ENCODE results near the gene OSBPL7. TPM values are rescaled to one million over a fixed set of nuclear protein-coding genes. Genes with fewer than 3 reads are reported as not detected.

OSBPL7 gene
- total RNA-seq, 1 donor from 2014 or later = 39.3 TPM

DNA sequence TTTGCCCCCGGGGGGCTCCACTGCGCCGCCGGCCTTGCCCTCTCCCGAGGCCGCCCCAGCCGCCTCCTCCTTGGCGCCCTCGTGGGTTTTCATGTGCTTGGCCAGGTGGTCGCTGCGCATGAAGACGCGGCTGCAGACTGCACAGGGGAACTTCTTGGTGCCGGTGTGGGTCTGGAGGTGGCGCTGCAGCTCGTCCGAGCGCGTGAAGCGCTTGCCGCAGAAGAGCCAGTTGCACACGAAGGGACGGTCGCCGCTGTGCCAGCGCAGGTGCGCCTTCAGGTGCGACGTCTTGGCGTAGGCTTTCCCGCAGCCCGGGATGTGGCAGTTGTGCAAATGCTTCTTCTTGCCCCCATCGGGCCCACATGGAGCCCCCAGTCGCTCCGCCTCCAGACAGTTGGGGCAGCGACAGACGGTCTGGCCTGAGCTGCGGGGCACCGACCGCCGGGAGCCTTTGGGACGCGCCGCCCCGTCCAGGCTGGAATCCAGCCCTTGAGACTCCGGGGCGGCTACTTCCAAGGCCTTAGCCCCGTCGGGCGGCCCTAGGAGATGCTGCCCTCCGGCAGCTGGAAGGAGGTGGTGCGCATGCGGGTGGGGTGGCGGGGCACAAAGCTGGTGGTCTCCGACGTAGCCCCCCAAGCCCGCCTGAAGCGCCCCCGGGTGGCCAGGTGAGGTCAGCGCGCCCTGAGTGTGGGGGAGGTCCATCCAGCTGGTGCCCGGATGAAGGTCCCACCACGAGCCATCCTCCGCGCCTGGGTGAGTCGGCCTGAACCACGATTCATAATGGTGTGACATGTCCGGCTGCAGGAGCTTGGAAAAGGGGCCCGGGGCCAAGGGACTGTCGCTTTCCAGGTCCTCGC, 26.0 kb upstream of the OSBPL7 start:
- DNase-seq (ENCODE audit: low spot score) = no peak

DNA sequence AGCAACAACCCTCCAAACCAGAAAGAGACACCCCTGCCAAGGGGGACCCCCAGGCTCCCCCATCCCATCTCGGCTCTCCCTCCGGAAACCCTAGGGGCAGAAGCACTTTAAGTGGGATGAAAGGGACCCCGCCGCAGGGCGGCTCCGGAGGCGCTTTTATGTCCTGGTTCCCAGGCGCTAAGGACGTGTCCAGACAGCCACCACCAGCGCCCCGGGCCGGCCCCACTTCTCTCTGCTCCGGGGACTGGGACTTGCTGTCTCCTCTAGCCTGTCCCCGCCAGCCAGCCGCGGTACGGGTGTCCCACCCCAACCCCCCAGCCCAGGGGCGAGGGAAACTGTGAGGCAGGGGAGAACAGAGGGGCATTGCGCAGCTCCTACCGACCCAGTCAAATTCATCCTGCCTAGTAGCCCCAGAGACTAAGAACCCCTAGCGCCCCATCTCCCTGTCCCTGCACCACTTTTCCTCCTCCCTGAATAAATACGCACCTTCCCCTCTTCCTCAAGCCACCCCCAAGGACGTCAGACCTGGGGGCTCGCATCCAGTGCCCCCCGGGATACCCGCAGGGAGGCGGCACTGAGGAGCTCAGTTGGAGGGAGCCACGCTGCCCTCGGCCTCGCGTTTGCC, 25.2 kb upstream of the OSBPL7 start:
- no peak for DNase-seq (ENCODE audit: low spot score)

DNA sequence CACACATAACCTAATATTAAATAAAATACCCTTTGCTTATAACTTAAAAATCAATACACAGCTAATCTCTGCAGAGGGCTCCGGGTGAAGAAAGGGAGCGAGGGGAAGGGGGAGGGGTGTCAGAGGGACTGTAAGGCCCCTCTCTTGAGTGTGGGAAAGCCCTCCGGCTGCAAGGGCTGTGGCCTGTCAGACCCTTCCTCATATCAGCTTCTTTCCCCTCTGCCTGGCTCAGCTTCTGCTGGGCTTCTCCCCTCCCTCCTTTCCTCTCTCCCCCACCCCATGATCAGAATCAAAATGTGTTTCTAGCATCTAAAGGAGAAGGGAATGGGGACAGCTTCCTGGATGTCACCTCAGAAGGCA, 24.1 kb upstream of the OSBPL7 start:
- DNase-seq (ENCODE audit: low spot score) = no peak

DNA sequence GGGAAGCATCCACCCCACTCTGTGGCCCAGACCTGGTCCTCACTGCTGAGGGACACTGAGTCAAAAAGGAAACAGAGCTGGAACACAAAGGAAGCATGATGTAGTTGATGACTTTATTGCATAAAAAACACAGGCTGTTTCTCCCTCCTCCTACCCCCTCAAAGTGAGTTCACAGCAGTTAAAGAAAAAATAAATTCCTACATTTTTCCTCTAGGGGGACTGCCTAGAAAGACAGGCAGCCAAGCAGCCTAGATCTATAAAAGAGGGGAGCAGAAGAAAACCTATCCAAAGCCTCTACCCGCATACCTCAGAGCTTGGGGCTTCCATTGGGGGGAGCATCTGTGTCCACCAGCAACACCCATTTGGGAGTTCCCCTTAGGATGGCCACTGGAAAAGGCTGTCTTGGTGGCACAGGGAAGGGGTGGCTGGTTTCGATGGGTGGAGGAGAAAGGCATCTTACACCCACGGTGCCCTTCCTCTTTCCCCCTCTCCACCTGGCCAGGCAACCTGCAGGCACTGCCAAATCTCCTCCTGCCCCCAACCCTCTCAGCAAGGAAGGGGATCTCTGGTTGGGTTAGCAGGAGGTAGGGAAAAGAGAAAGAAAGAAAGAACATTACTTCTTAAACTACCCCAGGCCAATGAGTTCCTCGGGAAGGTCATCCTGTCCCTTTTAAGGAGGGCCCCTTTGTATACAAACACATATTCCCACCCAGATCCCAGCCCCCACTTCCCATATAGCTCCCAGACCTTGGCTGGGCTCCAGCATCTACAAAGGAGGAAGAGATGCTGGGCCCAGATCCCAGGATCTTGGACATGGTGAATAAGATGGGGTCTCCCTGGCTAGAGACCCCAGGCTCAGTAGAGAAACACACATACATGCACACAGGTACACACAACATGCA, 23.5 kb upstream of the OSBPL7 start:
- no peak for DNase-seq (ENCODE audit: low spot score)

DNA sequence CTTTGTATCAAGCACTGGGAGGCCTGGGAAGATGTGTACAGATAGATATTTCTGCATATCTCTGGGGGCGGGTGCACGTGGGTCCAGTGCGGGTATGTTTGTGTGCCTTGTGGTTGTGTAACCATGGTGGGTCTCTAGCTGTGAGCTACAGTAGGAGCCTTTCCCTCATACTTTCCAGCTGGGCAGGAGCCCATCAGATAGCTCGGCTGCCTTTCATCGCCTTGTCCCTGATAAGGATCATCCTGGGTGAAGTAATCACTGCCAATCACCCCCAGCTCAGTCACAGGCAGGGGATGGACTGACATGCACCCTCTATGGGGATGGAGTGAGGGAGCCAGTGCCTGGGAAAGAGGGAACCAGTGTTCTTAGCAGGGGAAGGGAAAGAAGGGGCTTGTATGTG, 22.6 kb upstream of the OSBPL7 start:
- no peak for DNase-seq (ENCODE audit: low spot score)

DNA sequence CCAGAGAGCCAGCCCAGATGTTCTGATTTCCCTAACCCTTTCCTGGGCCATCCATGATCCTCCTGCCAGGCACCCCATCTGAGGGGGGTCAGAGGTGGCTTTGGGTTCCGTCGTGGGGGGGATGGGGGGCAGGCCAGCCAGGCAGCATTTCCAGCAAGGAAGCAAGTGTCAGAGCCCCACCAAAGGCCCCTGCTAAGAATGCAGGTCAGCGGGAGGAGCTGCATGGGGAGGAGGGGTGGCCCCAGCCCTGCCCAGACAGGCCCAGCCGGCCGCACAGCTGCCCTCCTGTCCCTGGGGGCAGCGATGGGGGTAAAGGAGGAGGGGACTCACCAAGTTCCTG, 21.8 kb upstream of the OSBPL7 start:
- DNase-seq (ENCODE audit: low spot score) = no peak

DNA sequence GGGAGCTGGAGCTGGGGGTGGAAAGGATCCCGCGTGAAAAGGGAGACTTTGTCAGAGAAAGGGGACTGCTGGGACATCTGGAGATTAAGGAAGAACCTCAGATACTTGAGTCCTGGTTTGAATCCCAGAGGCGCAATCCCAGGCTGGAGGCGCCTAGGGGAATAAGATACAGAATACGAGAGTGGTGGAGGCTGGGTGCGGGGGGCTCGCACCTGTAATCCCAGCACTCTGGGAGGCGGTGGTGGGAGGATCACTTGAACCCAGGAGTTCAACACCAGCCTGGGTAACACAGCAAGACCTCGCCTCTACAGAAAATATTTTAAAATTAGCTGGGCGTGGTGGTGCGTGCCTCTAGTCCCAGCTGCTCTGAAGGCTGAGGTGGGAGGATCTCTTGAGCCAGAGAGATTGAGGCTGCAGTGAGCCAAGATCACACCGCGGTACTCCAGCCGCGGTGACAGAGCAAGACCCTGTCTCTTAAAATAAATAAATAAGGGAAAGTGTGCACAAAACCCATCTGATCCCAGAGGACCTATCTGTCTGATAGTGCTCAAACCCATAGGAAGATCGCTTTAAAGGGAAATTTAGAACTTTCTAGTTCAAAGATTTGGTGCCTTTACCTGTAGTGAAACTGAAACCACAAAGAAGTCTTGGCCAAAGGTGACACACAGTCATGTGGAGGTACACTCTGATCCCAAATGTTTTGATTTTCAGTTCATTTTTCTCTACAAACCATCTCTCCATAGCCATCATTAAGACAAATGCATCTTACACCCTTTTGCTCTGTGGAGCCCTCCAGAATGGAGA, 20.1 kb upstream of the OSBPL7 start:
- no peak for DNase-seq (ENCODE audit: low spot score)

DNA sequence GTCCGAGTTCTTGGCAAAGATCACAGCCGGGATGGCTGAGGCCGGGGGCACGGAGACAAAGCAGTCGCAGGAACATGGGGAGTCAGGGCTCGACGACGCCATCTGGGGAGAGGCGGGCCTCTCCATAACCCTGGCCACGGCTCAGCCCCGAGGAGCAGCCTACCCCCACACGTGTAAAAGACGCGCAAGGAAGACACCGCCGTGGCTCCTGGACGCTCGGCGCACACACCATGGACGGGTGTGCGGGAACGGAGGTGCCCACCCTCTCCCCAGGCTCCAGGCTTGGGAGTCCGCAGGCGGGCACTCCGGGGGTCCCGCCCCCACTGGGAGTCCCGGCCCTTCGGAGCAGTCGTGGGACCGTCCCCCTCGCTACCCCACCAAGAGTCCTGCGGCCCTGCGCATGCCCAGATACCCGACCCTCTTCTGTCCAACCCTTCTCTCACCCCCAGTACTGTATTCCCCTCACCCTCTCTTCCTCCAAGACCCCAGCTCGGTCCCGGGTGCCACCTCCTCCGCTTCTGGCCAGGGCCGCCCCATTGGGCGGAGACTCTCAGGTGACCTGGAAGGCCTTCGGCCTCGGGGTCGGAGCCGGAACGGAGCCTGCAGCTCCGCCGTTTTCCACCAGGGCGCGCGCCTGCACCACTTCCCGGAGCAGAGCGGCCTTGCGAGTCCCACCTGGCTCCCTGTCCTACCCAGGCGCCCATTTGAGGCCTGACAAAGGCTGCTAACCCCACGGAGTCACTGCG, 19.3 kb upstream of the OSBPL7 start, which contains the start of gene SCRN2:
SCRN2 (minus strand) TSS at position 532 of the 746 bp plus-strand sequence; CDS start at position 102, 430 bp downstream.
- DNase-seq (ENCODE audit: low spot score) = peak; percentile 91

DNA sequence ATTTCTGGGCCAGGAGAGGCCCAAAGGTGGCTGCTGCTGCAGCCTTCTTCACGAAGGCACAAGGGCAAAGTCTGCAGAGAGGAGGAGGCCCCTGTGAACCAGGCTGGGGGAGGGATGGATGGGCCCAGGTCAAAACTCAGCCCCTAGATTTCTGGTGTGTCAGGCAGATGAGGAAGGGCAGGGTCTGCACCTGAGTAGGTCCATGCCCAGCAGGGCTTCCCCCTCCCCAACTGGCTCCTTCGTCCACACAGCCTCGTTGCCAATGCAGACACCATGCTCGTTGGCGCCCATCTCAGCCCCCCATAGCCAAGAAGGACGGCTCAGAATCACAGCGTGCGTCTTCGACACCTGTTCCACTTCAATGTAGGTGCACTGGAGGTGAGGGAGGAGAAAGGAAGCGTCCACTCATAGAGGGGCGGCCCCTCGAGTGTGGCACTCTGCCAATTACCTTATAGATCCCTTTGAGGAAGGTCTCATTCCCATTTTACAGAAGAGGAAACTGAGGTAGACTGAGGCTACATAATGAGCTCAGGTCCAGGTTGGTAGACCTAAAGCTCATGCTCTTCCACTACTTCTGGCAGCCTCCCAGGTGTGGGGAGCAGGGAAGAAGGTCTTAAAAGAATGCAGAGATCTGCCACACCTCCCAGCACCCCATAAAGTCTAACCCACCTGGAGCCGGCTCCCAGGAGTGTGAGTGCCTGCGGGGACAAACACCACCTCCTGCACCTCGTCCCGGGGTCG, 18.6 kb upstream of the OSBPL7 start:
- no peak for DNase-seq (ENCODE audit: low spot score)

DNA sequence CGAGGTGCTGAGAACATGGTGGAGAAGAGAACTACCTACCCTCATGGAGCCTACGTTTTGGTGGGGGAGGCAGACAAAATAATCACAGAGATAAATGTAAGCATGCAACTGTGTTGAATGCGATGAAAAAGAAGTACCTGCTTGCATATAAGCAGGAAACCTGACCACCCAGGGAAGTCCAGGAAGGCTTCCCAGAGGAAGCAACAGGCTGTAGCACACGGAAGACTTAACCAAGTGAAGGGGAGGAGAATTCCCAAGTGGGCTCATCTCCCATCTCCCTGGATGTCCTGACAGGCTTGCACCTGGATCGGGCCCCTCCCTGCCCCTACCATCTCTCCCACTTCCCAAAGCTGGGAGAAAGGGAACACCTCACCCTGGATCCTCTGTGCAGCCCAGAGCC, 17.5 kb upstream of the OSBPL7 start:
- DNase-seq (ENCODE audit: low spot score) = no peak

DNA sequence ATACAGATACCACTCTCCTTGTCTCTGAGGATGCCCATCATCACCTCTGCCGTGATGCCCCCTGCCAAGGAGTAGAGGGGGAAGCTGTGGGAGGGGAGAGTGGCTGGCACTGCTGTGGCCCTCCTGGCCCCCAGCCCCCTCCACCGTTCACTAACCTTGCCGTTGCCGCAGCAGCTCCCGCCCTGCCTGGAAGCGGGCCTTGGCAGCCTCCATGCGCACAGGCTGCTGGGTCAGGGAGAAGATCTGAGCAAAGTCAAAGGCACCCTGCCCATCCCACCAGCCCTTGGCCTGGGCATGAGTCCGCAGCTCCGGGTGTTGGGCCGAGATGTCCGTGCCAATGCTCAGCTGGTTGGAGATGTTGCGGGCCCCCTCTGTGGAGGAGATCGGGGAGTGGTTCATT, 17.0 kb upstream of the OSBPL7 start:
- no peak for DNase-seq (ENCODE audit: low spot score)

DNA sequence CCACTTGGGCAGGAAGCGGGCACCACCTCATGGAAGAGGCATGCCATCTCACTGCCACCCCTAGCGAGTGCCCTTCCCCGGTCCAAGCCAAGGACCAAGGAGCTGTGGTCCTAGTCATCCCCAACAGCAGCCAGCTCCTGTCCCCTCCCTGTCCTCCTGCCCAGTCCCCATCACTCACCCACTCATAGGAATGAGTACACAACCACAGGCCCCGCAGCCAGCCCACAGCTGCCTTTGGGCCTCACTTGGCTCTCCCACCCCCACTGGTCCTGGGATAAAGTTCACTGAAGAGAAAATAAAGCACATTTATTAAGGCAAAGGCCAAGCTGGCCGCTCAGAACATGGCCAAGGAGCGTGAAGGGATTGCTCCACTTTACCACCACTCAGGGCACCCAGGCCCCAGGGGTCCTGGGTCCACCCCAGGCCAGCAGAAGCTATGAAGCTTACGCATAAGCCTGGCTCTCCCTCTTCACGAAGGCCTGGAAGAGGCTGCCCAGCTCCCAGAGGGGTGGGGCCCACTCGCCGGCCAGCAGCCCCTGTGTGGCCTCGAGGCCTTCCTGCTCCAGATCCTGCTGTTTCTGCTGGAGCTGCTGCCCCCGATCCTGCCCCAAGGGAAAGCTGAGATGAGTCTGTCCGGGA, 15.9 kb upstream of the OSBPL7 start:
- DNase-seq (ENCODE audit: low spot score) = no peak

DNA sequence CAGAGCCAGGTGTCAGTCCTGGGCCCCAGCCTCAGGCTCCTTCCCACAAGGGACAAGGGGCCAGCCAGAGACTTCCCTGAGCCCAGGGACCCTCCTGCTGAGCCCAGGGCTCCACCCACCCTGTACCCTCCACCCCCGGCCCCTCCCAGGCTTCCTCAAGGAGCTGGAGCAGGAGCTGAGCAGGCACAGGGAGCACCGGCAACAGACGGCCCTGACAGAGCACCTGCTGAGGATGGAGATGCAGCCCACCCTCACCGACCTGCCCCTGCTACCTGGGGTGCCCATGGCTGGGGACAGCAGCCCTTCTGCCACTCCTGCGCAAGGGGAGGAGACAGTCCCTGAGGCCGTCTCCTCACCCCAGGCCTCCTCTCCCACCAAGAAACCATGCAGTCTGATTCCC, 15.0 kb upstream of the OSBPL7 start:
- no peak for DNase-seq (ENCODE audit: low spot score)

DNA sequence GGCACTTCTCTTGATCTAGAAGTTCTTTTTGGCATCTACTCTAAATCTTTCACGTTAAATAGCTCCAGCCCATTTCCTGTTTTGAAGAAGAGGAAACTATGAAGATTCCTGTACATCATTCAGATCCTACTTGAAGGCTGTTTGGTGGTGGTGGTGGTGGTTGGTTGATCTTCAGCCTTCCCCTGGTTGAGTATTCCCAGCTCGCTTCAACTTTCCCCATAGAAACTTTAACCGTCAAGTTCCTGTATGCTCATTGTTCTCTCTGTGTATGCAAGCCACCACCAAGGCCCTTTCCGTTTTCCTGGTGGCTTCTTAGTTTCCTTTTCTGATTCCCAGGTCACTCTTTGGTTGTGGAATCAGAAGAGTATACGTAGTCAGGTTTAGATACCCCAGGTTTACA, 13.2 kb upstream of the OSBPL7 start:
- no peak for DNase-seq (ENCODE audit: low spot score)

DNA sequence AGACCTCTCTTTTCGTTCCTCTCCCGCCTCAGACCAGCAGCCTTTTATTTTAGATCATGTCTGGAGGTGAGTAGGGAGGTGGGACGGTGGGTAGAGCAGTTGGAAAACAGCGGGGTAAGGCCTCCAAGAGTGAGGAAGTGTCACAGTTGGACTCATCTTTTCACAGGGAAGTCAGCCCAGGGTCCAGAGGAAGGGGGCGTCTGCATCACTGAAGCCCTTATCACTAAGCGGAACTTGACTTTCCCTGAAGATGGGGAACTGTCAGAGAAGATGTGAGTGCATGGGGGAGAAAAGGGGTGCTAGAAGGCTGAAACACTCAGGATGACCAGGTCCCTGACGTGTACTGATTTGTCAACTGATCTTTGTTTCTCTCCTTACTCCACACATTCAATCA, 10.3 kb upstream of the OSBPL7 start:
- DNase-seq (ENCODE audit: low spot score) = peak; percentile 17

DNA sequence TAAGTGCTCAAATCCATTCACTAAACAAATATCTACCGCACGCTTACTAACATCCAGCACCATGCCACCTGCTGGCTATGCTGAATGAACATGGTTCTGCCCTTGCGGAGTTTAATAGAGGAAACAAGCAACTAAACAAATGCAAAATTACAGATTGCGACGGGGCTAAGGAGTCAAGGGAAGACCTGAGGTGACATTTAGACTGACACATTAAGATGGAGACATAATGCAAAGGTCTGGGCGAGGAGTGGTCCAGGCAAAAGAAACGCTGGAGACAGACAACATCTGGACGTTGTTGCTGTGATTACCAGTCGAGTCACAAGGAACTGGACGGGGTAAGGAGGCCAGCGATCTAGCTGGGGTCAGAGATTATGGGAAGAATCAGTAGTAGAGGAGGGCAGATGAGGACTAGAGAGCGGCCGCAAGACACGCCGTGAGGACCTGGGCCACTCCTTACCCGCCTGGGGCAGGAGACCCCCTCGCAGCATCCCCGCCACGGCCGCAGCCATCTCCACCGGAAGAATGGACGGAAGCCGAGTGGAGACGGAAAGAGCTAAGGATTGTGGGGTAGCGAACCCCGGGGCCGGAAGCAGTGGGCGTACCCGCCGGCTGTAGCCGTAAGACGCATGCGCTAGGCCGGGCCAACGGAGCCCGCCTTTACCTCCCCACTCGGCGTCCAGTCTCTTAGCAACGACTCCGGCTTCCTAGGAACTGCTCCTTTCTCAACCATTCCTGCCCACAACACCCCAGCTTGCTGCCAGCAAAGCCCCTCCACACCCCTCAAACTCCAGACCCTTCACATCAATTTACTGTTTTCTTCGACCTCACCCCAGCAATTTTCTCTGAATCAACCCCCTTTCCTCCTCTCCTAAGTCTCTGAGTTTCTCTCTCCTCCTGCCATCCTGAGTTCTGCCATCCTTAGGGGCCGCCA, 9.7 kb upstream of the OSBPL7 start, which contains the start of the genes LRRC46 and MRPL10:
LRRC46 (plus strand) TSS at position 668 of the 931 bp plus-strand sequence. CDS start 320 bp downstream, outside the sequence.
MRPL10 (minus strand) TSS at position 539 of the 931 bp plus-strand sequence; CDS start at position 509, 30 bp downstream.
- DNase-seq (ENCODE audit: low spot score) = peak; percentile 94

DNA sequence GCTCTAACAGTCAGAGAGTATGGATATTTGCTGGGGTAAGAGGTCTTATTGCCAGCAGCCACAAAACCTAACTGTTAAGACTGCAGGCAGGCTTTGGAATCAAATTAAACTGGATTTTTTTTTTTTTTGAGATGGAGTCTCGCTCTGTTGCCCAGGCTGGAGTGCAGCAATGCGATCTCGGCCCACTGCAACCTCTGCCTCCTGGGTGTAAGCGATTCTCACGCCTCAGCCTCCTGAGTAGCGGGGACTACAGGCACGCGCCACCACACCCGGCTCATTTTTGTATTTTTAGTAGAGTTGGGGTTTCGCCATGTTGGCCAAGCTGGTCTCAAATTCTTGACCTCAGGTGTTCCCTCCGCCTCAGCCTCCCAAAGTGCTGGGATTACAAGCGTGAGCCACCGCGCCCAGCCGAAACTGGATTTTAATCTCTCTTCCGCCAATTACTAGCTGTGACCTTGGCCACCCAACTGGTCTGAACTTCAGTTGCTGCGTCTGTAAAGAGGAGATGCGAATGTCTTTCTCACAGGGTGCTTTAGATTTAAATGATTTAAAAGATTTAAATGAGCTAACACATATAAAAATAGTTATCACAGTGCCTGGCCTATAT, 8.9 kb upstream of the OSBPL7 start:
- no peak for DNase-seq (ENCODE audit: low spot score)

DNA sequence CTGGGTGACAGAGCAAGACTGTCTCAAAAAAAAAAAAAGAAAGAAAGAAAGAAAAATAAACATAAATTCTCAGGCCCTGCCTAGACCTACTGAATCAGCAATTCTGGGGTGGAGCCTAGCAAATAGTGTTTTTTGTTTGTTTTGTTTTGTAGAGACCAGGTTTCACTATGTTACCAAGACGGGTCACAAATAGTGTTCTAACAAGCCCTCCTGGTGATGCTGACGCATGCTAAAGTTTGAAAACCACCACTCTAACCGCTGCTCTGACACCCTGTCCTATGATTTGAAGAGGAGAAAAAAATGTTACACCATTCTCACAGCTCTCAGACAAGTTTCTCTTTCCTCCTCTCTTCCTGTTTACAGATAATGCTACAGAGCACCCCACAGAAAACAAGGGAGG, 8.3 kb upstream of the OSBPL7 start:
- DNase-seq (ENCODE audit: low spot score) = peak; percentile 18
